Inferior parietal cortex (tissue), 1 donor: Measurements from ENCODE around the gene FAM20B.
A peak's percentile ranks its signal among the peaks of the same experiment; 100 is the strongest.
"Not testable (repeated sequence)": the region's sequence is repeated elsewhere in the genome, so short reads cannot be mapped to it uniquely, and the experiment has no call there.

Experiments used
- DNase-seq: peaks from one replicate; pipeline ENCODE4 v3.0.0-alpha.2; 2016; ENCODE audit errors: extremely low spot score

The FAM20B gene, protein sequence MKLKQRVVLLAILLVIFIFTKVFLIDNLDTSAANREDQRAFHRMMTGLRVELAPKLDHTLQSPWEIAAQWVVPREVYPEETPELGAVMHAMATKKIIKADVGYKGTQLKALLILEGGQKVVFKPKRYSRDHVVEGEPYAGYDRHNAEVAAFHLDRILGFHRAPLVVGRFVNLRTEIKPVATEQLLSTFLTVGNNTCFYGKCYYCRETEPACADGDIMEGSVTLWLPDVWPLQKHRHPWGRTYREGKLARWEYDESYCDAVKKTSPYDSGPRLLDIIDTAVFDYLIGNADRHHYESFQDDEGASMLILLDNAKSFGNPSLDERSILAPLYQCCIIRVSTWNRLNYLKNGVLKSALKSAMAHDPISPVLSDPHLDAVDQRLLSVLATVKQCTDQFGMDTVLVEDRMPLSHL

GRCh38 chr1:179025125-179025974, at the start of gene FAM20B:
FAM20B (plus strand) TSS chr1:179025894; CDS start chr1:179043848, 17,954 bp downstream.
- peak; percentile 84 for DNase-seq

DNA sequence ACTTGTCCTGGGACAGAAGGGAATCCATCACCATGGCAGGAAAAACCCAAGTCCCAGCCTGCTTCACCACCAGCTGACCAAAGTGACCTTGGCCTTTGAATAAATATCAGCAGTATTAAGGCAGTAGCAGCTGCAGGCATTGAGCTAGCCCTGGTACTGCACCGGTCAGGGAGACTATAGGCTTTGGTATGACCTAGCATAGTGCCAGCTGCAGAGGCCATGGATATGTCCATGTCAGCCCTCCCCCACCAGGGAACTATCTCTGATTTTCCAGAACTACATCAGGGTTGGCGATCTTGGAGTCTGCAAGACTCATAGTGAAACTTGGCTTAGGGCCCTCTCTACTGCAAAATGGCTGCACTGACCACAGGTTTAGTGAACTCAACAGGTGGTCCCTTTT, 49.2 kb upstream of the FAM20B start:
- DNase-seq = no peak

DNA sequence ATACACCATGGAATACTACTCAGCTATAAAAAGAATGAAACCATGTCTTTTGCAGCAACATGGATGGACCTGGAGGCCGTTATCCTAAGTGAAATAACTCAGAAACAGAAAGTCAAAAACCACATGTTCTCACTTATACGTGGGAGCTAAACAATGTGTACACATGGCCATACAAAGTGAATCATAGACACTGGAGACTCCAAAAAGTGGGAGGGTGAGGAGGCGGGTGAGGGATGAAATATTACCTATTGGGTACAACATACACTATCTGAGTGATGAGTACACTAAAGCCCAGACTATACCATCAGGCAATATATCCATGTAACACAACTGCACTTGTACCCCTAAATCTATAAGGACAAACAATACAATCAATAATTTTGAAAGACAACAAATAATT, 39.5 kb upstream of the FAM20B start:
- no peak for DNase-seq

GRCh38 chr1:178988198-178988597, 37.5 kb upstream of the FAM20B start:
- not testable (repeated sequence) for DNase-seq

- no peak for DNase-seq
These were observed 32.1 kb upstream of the FAM20B start for GRCh38 chr1:178993559-178993958.

DNA sequence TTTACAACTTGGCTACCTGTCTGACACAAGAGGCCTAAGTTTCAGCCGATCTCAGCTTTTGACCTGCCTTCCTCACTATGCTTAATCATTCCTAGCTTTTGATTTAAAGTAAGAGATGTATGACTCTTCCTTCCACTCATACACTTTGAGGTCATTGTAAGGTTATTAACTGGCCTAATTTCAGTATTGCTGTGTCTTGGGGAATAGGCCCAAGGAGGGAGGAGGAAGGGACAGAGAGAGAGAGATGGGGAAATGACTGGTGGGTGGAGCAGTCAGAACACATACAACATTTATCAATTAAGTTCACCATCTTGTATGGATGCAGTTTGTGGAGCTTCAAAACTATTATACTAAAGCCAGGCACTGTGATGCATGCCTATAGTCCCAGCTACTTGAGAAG, 28.3 kb upstream of the FAM20B start:
- no peak for DNase-seq

- no peak for DNase-seq
These were observed 27.4 kb upstream of the FAM20B start for GRCh38 chr1:178998295-178998694.

GRCh38 chr1:178999061-178999460, 26.6 kb upstream of the FAM20B start:
- DNase-seq = no peak

DNA sequence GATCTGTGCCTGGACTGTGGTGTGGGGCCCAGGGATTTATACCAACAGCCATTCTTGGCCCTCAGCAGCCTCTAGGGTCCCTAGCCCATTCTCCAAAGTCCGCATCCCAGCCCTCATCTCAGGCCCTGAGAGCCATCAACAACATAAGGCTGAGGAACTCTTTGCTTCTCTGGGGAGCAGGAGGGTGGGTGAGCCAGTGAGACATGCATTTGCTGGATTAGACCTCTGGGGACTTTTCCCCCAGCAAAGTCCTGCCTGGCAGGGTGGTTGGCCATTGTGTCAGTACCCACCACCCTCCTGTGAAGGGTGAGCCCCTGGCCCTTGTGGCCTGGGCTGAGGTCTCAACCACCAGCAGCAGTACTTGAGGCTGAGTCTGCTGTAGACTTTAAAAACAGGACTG, 24.2 kb upstream of the FAM20B start:
- DNase-seq = no peak

- not testable (repeated sequence) for DNase-seq
These were observed 23.6 kb upstream of the FAM20B start for GRCh38 chr1:179002064-179002463.

DNA sequence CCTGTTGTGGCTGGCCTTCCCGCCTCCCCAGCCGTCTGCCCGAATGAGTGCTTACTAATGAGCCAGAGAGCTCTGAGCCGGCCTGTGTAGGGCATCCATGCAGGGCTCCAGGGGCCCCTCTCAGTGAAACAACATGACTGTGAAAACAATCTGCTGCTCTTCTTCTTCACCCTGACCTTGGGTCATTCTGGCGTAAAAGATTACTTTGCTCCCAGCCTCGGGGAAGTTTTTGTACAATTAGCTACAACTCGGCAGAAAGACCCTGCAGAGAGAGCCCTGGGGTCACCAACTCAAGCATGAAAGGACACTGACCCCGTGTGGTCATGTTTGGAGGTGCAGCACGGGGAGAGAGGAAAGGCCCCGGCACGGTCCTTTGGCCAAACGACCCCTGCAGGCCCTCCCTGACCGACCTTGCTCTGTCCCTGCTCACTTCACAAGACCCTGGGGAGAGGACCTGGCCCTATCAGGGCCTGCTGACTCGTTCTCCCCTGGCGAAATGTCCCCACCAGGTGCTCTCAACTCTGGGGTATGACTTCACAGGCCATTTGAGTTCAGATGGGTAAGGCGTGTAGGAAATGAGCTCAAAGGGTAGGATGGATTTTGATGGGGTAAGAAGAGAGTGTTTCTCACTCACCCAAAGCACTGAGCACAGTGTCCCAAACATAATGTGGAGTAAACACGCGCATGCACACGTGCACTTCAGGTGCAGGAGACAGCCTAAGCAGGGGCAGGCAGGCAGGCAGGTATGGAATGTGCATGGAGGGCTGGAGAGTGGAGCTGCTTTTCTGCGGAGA, 22.9 kb upstream of the FAM20B start:
- DNase-seq = peak; percentile 86

GRCh38 chr1:179003512-179004066, 22.1 kb upstream of the FAM20B start:
- no peak for DNase-seq

- DNase-seq = no peak
These were observed 18.5 kb upstream of the FAM20B start for GRCh38 chr1:179007233-179007632.

DNA sequence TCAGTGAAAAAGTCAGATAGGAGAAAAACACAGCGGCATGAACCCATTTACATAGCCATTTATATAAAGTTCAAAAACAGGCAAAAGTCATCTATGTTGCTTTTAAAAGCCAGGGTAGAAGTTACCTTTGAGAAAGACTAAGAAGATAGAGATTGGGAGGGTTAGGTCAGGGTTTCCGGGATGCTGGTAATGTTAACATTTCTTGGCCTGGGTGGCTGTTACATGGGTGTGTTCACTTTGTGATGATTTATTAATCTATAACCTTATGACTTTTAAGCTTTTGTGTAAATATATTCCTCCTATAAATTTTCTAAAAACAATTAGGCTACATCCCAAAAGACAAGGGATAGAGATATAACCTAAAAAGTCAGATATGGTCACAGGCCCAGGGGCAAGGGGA, 15.0 kb upstream of the FAM20B start:
- no peak for DNase-seq

DNA sequence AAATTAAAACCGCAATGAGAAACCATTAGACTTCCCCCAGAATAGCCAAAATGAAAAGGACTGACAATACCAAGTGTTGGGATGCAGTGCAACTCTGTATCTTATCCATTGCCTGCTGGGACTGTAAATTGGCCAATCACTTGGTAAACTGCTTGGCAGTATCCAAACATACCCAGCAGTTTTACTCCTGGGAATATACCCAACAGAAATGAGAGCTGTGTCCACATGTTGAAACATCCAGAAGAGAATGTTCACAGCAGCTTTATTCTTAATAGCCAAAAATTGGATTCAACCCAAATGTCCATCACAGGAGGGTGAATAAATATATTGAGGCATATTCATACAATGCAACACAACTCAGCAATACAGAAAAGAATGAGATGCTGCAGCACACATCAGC, 13.7 kb upstream of the FAM20B start:
- DNase-seq = no peak

- DNase-seq = peak; percentile 1
These were observed 11.6 kb upstream of the FAM20B start for GRCh38 chr1:179014123-179014522.

GRCh38 chr1:179015396-179015795, 10.3 kb upstream of the FAM20B start:
- DNase-seq = peak; percentile 0

DNA sequence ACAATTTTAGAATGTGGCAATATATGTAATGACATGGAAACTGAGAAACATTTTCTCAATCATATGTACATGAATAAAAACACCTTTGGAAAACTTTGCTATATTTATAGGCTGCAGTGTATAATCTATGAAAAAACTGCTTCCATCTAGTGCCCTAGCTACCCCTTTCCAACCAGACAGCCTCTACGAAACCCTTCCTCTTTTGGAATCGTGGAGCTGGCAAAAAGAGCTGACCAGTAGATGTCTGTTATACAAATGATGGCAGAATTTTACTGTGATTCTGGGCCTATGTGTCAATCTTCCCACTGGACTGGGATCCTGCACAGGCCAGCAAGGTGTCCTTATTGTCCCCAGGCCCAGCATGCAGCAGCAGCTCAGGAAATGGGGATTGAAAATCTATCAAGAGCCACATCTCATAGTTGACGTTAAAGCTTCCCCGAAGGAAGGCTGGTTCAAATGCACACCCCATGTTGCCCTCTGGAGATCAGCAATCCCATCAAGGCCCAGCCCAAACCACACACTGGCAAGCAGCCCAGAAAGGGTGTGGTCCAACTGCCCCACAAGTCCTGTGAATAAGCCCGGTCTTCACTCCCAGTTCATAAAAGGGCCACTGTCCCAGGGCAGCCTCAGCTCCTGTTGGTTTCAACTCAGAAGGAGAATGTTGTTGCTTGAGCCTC, 8.8 kb upstream of the FAM20B start:
- DNase-seq = peak; percentile 85

DNA sequence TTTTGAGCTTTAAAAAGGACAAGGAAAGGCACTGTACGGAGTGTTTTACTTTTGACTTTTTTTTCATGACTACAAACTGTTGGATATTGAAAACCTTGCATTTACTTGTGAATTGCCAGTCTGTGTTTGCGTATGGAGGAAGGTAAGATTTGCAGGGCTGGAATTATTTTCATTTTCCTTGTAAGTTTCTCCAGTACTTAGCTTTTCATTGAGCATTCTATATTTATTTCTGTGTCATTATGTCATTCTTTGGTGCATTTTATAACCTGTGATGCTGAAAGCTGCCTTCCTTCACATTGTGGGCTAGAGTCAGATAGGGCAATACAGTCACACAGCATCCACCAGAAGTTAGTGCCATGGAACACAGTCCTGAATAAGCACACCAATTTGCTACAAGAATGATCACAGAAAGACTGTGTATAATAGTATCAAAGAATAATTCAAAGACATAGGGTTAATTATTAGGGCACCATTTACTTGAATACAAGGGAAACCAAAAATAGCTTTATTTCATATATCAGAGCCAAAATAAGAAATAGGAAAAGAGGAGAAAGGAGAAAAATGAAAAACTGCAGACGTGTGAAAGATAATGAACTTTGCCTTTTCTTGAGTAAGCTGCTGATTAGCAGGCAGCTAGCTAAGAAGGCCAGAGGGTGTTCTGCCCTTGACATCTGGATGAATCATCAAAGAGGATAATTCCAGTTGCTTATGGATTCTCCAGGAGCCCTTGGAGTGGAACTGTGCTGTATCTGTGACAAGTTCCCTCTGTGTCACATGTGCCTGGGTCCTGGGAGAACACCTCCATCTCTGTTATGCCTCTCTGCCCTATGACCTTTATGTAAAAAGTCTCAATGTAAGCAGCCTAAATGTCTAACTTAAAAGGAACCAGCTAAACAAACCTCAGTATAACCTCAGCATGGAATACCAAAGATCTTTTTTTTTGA, 8.0 kb upstream of the FAM20B start:
- peak; percentile 3 for DNase-seq

GRCh38 chr1:179021873-179022272, 3.8 kb upstream of the FAM20B start:
- peak; percentile 69 for DNase-seq
